Measurements from ENCODE around the gene PIP5K1C.

Gene PIP5K1C

GRCh38 chr19:3607303-3608078 lies 92.8 kb downstream of the PIP5K1C start:
- no peak for DNase-seq

DNA sequence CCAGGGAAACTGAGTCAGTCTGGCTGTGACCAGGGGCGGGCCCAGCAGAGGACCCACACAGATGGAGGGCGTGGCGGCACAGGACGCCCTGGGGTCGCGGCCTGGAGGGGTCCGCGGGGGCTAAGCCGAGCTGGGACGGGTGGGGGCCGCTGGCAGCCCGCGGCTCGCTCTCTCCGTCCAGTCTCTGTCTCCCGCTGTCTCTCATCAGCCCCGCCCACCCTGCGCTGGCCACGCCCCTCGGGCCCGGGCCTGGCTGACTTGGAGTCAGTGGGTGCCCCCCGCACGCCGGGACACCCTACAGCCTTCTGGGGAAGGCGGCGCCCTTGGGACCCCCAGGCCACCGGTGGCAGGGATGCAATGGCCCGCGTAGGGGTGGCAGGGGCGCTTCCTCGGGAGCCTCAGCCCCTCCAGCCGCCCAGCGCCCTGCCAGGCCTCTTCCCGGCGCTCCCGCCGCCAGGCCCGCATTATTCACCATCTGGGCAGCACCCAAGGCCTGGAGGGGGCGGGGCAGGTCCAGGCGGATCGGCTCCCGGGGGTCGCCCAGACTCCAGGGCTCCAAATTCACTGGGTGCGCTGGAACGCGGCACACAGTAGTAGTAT lies 93.5 kb downstream of the PIP5K1C start, which contains the start of gene TBXA2R:
TSS of gene TBXA2R (minus strand) at position 186 of the 600 bp plus-strand sequence. CDS start 6,241 bp downstream, outside the sequence.
- DNase-seq: no peak

- DNase-seq: no peak
Observed at GRCh38 chr19:3606174-3606689, 94.0 kb downstream of the PIP5K1C start.

DNA sequence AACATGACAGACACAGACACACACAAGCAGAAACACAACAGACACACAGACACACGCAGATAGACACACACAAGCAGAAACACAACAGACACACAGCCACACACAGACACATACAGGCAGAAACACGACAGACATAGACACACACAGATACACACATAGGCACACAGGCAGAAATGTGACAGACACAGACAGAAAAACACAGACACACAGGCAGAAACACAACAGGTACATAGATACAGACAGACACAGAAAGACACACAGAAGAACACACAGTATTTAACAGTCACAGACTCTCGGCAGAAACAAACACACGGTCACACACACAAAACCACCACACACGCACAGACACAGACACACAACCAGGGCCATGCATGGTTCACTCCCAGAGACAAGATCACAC lies 94.5 kb downstream of the PIP5K1C start:
- no peak for DNase-seq

DNA sequence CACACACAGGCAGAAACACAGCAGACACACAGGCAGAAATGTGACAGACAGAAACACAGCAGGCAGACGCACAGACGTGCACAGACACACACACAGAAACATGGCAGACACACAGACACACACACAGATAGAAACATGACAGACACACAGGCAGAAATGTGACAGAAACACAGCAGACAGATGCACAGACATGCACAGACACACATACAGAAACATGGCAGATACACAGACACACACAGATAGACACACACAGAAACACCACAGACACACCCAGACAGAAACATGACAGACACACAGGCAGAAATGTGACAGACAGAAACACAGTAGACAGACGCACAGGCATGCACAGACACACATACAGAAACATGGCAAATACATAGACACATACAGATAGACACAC lies 94.9 kb downstream of the PIP5K1C start:
- no peak for DNase-seq

DNA sequence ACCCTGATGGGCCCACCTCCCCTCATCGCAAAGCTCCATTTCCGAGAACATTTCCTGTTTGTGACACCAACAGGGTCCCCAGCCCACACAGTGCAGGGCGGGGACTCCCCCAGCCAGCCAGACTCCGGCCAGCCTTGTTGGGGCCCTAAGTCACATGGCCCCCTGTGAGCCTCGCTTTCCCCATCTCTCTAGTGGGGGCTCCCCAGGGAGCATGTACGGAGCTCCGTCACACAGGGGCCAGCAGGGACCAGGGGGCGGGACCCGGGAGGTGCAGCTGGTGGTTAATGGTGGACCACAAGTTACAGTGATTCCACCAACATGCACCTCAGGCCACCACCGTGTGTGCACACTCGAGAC lies 95.3 kb downstream of the PIP5K1C start:
- no peak for DNase-seq

GRCh38 chr19:3604227-3604986 lies 95.9 kb downstream of the PIP5K1C start:
- no peak for DNase-seq

DNA sequence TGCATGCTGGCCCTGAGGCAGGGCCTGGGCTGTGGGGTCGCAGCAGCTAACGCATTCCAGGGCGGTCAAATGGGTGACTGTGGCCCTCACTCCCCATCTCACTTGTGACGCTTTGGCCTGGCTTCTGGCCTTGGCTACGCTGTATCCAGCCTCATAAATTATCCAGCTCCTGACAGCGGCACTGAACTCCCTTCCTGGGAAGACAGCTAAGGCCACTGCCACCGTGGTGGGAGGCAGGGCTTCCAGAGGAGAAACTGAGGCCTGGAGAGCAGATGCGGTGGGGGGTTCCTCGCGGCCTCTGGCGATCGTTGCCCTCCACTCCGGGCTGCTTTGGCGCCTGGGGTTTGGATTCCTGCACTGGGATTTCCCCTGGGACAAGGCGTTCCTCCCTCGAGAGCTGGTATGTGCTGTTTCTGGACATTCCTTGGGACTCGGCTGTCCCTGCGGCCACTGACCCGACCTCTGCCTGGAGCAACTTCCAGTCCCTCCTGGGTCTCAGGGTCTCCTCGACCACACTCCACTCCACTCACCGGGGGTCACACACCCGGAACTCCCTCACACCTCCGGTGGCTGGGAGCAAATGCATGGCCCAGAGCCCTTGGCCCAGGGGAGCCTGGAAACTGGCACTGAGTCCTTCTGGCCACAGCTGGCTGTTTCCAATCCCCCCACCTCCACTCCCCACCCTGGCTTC lies 97.0 kb downstream of the PIP5K1C start:
- DNase-seq: no peak

- DNase-seq: no peak
Observed at GRCh38 chr19:3601021-3601420, 99.2 kb downstream of the PIP5K1C start.

GRCh38 chr19:3599776-3600187 lies 100.5 kb downstream of the PIP5K1C start:
- DNase-seq: no peak

- DNase-seq: no peak
Observed at GRCh38 chr19:3595521-3596061, 104.7 kb downstream of the PIP5K1C start.

GRCh38 chr19:3593156-3593555 lies 107.1 kb downstream of the PIP5K1C start:
- no peak for DNase-seq

DNA sequence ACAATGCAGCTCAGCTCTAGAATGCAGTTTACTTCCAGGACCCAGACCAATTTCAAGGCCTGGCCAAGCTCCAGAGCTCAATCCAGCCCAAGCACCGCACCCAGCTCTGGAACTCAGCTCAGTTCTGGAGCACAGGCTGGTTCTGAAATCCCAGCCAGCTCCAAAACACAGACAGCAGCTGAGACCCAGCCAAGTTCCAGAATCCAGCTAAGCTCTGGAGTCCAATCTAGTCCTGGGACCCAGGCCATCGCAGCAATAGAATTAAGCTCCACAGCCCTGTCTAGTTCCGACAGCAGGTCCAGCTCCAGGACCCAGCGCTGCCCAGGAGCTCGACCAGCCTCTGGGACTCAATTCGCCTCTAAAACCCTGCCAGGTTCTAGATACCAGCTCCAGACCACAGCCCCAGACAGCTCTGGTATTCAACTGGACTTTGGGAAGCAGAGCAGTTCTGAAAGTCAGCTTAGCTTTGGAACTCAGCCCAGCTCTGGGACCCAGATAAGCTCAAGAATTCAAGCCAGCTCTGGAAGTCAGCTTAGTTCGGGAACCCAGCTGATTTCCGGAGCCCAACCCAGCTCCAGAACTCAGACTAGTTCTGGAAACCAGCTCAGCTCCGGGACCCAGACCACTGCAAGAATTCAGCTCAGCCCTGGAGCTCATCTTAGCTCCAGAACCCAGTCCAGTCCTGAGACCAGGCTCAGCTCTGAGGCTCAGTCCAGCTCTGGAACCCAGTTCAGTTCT lies 108.2 kb downstream of the PIP5K1C start:
- DNase-seq: no peak

DNA sequence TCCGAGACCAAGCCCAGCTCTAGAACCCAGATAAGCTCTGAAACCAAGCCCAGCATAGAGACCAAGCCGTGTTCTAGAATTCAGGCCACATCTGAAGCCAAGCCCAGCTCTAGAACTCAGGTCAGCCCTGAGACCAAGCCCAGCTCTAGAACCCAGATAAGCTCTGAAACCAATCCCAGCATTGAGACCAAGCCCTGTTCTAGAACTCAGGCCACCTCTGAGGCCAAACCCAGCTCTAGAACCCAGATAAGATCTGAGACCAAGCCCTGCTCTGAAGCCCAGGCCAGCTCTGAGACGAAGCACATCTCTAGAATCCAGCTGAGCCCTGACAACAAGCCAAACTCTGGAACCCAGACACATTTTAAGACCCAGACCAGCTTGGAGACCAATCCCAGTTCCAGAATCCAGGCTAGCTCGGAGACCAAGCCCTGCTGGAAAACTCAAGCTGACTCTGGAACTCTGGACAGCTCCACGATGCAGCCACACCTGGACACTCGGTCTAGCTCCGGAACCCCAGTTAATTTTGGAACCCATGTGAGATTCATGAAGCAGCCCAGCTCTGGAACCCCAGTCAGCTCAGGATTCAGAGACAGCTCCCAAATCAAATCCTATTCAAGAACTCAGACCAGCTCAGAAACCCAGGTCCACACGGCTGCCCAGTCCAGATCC lies 109.1 kb downstream of the PIP5K1C start:
- no peak for DNase-seq

DNA sequence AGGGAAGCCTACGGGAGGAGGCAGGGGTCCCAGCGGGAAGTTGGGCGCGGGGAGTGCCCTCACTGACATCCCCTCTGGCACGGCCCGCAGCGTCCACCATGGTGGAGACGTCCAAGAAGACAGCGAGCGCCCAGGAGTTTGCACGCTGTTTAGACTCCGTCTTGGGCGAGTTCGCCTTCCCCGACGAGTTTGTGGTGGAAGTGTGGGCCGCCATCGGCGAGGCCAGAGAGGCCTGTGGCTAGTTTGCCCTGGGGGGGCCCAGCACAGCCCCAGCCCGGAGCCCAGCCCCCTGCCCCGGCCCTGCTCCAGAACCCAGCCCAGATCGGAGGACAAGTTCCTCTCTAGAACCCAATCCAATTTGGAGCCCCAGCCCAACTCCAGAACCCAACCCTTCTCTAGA lies 110.3 kb downstream of the PIP5K1C start:
- DNase-seq: no peak

DNA sequence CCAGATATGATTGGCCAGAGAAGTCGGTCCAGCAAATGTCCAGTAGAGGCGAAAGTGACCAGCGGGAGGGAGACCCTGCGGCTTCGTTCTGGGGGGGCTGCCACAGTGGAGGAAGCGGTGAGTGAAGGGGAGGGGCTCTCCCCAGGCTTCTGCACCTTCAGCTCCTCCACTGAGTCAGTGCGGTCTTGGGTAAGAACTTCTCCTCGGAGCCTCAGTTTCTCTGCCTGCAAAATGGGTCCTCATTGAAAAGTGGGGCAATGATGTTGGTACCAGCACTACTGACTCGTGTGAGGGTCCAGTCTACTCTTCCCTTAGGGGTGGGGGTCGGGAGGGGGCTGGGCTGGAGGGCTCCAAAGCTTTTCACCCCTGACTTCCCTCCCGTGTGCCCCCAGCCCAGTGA lies 110.8 kb downstream of the PIP5K1C start:
- DNase-seq: no peak

- DNase-seq: no peak
Observed at GRCh38 chr19:3586707-3587346, 113.4 kb downstream of the PIP5K1C start.

DNA sequence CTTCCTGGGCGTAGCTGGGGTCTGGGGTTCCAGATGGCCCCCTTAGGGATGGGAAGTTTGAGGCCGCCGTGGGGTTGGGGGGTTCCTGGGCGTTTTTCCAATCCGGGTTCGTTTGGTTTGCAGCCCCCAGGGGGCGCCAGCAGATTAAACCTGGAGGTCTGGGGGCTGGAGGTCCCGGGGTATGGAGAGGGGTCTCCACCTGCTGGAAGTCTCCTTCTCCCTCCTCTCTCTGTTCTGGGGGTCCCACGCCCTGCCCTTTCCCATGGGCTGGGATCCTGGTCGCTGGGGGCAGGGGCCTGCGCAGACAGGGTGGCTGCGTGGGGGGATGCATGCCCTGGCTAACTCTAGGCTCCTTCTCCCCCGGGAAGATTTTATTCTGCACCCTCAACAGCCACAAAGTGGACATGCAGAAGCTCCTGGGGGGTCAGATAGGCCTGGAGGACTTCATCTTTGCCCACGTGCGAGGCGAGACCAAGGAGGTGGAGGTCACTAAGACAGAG lies 114.1 kb downstream of the PIP5K1C start:
- no peak for DNase-seq

- no peak for DNase-seq
Observed at GRCh38 chr19:3585301-3586126, 114.8 kb downstream of the PIP5K1C start, which contains the start of gene GIPC3. Gene GIPC3, plus strand, starts transcription at chr19:3585478. Its CDS starts 120 bp downstream, at chr19:3585598.
